ENCODE results near the gene MEIS2.

- TF ChIP-seq, protein P1, sequence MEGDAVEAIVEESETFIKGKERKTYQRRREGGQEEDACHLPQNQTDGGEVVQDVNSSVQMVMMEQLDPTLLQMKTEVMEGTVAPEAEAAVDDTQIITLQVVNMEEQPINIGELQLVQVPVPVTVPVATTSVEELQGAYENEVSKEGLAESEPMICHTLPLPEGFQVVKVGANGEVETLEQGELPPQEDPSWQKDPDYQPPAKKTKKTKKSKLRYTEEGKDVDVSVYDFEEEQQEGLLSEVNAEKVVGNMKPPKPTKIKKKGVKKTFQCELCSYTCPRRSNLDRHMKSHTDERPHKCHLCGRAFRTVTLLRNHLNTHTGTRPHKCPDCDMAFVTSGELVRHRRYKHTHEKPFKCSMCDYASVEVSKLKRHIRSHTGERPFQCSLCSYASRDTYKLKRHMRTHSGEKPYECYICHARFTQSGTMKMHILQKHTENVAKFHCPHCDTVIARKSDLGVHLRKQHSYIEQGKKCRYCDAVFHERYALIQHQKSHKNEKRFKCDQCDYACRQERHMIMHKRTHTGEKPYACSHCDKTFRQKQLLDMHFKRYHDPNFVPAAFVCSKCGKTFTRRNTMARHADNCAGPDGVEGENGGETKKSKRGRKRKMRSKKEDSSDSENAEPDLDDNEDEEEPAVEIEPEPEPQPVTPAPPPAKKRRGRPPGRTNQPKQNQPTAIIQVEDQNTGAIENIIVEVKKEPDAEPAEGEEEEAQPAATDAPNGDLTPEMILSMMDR (IDR thresholded peaks at IDR 0.05; ENCODE audit: extremely low read depth in 1 of 2, insufficient read depth in 1 of 2, low read depth in 1 of 2, low read length in 2 of 2): no peak
- TF ChIP-seq POLR2A (IDR thresholded peaks at IDR 0.05; ENCODE audit: low read depth, low read length): no peak
- TF ChIP-seq POLR2AphosphoS5 (IDR thresholded peaks at IDR 0.05; ENCODE audit: insufficient read depth, low read depth, low read length): no peak
- no peak for TF ChIP-seq EZH2 (IDR thresholded peaks at IDR 0.05; ENCODE audit: borderline replicate concordance, low read depth, low read length, severe bottlenecking)
- no peak for TF ChIP-seq JUN (IDR thresholded peaks at IDR 0.05; ENCODE audit: borderline replicate concordance, insufficient read depth, insufficient read length, low read depth)
- TF ChIP-seq, protein P2, sequence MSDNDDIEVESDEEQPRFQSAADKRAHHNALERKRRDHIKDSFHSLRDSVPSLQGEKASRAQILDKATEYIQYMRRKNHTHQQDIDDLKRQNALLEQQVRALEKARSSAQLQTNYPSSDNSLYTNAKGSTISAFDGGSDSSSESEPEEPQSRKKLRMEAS (IDR thresholded peaks at IDR 0.05; ENCODE audit: insufficient read depth, insufficient read length): no peak
- TF ChIP-seq GATA2 (IDR thresholded peaks at IDR 0.05; ENCODE audit: insufficient read depth, insufficient read length, low read depth, low read length): no peak
- TF ChIP-seq MYC (IDR thresholded peaks at IDR 0.05; ENCODE audit: low read depth, low read length): no peak
- TF ChIP-seq FOS (IDR thresholded peaks at IDR 0.05; ENCODE audit: borderline replicate concordance, insufficient read depth, low read length): no peak
These were observed 50.0 kb downstream of the MEIS2 start for GRCh38 chr15:37050345-37050744.
